CD4-positive, alpha-beta T cell (primary cell): Measurements from ENCODE around the gene FHOD3. TPM values are rescaled to one million over a fixed set of nuclear protein-coding genes. Genes with fewer than 3 reads are reported as not detected.

Experiments used
- ATAC-seq: fragments of 200-7000 bp; cut with Tn5 transposase; one replicate; pipeline ENCODE4 v1.10.0; 2022; ENCODE audit warnings: mild to moderate bottlenecking; ENCODE audit not compliant: poor library complexity
- CTCF ChIA-PET: fragments of 350-600 bp; sonication (Branson Sonifier 250); formaldehyde crosslinking; loops from one replicate; lab custom pipeline; 2021; ENCODE audit warnings: antibody characterized with exemption, inconsistent platforms; lab: Charles Lee
- POLR2A ChIA-PET: fragments of 350-600 bp; sonication (Branson Sonifier 250); formaldehyde crosslinking; loops from one replicate; lab custom pipeline; 2021; ENCODE audit warnings: antibody characterized with exemption, inconsistent platforms; lab: Charles Lee
- DNase-seq, 14 experiments: peaks; one replicate each; pipeline ENCODE4 v3.0.0-alpha.2; 2013 to 2020; ENCODE audit warnings: mixed read lengths in 2 of 14
- H3K27ac ChIP-seq, 2 donors: one replicate each; pipeline versions ENCODE4 v1.5.1 to v1.7.0; 2013; ENCODE audit warnings: low read length in 2 of 2, low read depth in 1 of 2, mild to moderate bottlenecking in 1 of 2
- H3K27me3 ChIP-seq, 2 experiments: 1 replicate in 1 of 2; 2 replicates in 1 of 2; pipeline versions ENCODE4 v1.6.1 to v1.7.0; 2013; ENCODE audit warnings: low read length in 2 of 2, control low read depth in 1 of 2, mild to moderate bottlenecking in 1 of 2, moderate library complexity in 1 of 2; ENCODE audit not compliant: insufficient read depth in 2 of 2, control insufficient read depth in 1 of 2
- H3K36me3 ChIP-seq: one replicate; pipeline ENCODE4 v1.6.1; 2013; ENCODE audit warnings: low read length, control low read depth; ENCODE audit not compliant: insufficient read depth
- H3K4me1 ChIP-seq: one replicate; pipeline ENCODE4 v1.6.1; 2013; ENCODE audit warnings: low read length, control low read depth; ENCODE audit not compliant: insufficient read depth
- H3K4me3 ChIP-seq: one replicate; pipeline ENCODE4 v1.5.1; 2013; ENCODE audit warnings: mild to moderate bottlenecking, low read length, moderate library complexity
- H3K9me3 ChIP-seq, 2 experiments: 1 replicate in 1 of 2; 2 replicates in 1 of 2; pipeline versions ENCODE4 v1.6.1 to v1.7.0; 2013; ENCODE audit warnings: low read length in 2 of 2, mild to moderate bottlenecking in 2 of 2, control low read depth in 1 of 2, moderate library complexity in 1 of 2; ENCODE audit not compliant: control insufficient read depth in 1 of 2, insufficient read depth in 1 of 2
- H3K27ac Mint-ChIP-seq: one replicate; pipeline ENCODE4 v1.8.0; 2020; ENCODE audit warnings: mixed read lengths
- H3K27me3 Mint-ChIP-seq: one replicate; pipeline ENCODE4 v1.8.0; 2021; ENCODE audit warnings: mixed read lengths
- H3K36me3 Mint-ChIP-seq: one replicate; pipeline ENCODE4 v1.8.0; 2021; ENCODE audit warnings: low read depth, mixed read lengths
- H3K4me1 Mint-ChIP-seq: one replicate; pipeline ENCODE4 v1.8.0; 2021; ENCODE audit warnings: low read depth, mixed read lengths
- H3K4me3 Mint-ChIP-seq: one replicate; pipeline ENCODE4 v1.8.0; 2020; ENCODE audit warnings: mild to moderate bottlenecking, mixed read lengths
- H3K9me3 Mint-ChIP-seq: one replicate; pipeline ENCODE4 v1.8.0; 2020; ENCODE audit warnings: mixed read lengths
- intact Hi-C, 2 experiments: fragments of 100-400 bp; cut with DNase I in 1 of 2; cut with micrococcal nuclease in 1 of 2; formaldehyde crosslinking; loops; one replicate each; pipeline versions ENCODE4 v1.15.1 to v1.9.0; 2023 to 2025; cut with DNase I, micrococcal nuclease
- total RNA-seq, 174 experiments: library from RNA in 2 of 174; stranded (reverse) in 2 of 174; gene quantifications; one replicate each; pipeline ENCODE4 v1.2.3 and lab custom pipeline; 2021 to 2026
- TF ChIP-seq, protein P1 (sequence below): fragments of 200-600 bp; IDR thresholded peaks from one replicate; pipeline ENCODE4 v1.8.0; 2022; ENCODE audit warnings: antibody characterized with exemption, mild to moderate bottlenecking

The FHOD3 gene
- total RNA-seq, 2 experiments from 2014 or later, result not detected

DNA sequence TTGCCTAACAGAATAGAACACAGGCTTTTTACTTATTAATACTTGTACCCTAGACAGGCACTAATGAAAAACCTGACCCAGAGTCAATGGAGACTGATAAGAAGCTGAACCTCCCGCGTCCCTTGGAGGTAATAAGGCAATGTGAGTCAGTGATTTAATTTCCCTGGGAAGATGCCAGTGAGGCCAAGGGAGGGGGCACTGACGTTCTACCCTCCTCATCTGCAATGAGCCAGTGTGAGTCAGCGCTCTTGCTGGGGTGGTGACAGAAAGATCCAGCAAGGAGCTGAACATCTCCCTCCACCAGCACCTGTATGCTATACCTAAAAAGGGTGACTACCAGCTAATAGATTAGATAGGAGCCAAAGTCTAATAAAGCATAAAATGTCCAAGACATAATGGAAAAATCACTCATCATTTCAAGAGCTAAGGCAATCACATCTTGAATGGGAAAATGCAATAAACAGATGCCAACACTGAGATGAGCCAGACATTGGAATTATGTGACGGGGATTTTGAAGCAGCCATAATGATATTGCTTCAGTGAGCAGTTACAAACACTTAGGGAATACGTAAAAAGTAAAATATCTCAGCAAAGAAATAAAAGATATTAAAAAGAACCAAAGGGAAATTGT is 414.4 kb downstream of the FHOD3 start:
- H3K36me3 ChIP-seq, result no peaks in the 10 kb centered on the region
- no peak overlapping the region for H3K27ac ChIP-seq
- no peak for DNase-seq
- POLR2A ChIA-PET, result no interaction called here
- H3K9me3 Mint-ChIP-seq, result no peaks in the 10 kb centered on the region
- intact Hi-C loops, result no loop called here
- ATAC-seq, result no peak
- H3K4me1 Mint-ChIP-seq, result no peaks in the 10 kb centered on the region
- H3K4me3 Mint-ChIP-seq, result no peak overlapping the region
- H3K4me1 ChIP-seq, result no peaks in the 10 kb centered on the region
- peaks cover 0 to 5% of the 10 kb centered on the region in 2 experiments for H3K9me3 ChIP-seq
- H3K4me3 ChIP-seq, result no peak overlapping the region
- peaks cover 17% of the 10 kb centered on the region for H3K27me3 Mint-ChIP-seq
- TF ChIP-seq, protein P1, sequence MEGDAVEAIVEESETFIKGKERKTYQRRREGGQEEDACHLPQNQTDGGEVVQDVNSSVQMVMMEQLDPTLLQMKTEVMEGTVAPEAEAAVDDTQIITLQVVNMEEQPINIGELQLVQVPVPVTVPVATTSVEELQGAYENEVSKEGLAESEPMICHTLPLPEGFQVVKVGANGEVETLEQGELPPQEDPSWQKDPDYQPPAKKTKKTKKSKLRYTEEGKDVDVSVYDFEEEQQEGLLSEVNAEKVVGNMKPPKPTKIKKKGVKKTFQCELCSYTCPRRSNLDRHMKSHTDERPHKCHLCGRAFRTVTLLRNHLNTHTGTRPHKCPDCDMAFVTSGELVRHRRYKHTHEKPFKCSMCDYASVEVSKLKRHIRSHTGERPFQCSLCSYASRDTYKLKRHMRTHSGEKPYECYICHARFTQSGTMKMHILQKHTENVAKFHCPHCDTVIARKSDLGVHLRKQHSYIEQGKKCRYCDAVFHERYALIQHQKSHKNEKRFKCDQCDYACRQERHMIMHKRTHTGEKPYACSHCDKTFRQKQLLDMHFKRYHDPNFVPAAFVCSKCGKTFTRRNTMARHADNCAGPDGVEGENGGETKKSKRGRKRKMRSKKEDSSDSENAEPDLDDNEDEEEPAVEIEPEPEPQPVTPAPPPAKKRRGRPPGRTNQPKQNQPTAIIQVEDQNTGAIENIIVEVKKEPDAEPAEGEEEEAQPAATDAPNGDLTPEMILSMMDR, result no peak
- CTCF ChIA-PET, result interaction anchor here (1.8 kb wide), 1 partner anchor 24 kb away, joined by 5 read pairs; no protein-coding TSS in a partner anchor
- H3K27ac Mint-ChIP-seq, result no peak overlapping the region
- H3K36me3 Mint-ChIP-seq, result no peaks in the 10 kb centered on the region
- peaks cover 7 to 8% of the 10 kb centered on the region in 2 experiments for H3K27me3 ChIP-seq

GRCh38 chr18:36714476-36714875 is 417.0 kb downstream of the FHOD3 start:
- peaks cover 0 to 3% of the 10 kb centered on the region in 2 experiments for H3K9me3 ChIP-seq
- TF ChIP-seq, protein P1, result no peak
- no peak overlapping the region for H3K27ac ChIP-seq
- DNase-seq, result no peak
- no peak overlapping the region for H3K4me3 ChIP-seq
- H3K27me3 ChIP-seq, result peaks cover 0 to 3% of the 10 kb centered on the region in 2 experiments
- no peaks in the 10 kb centered on the region for H3K36me3 Mint-ChIP-seq
- H3K4me1 Mint-ChIP-seq, result no peaks in the 10 kb centered on the region
- H3K4me3 Mint-ChIP-seq, result no peak overlapping the region
- no peak overlapping the region for H3K27ac Mint-ChIP-seq
- H3K4me1 ChIP-seq, result no peaks in the 10 kb centered on the region
- CTCF ChIA-PET, result no interaction called here
- peaks cover 14% of the 10 kb centered on the region for H3K27me3 Mint-ChIP-seq
- POLR2A ChIA-PET, result no interaction called here
- no peaks in the 10 kb centered on the region for H3K9me3 Mint-ChIP-seq
- no peaks in the 10 kb centered on the region for H3K36me3 ChIP-seq
- intact Hi-C loops, result no loop called here
- no peak for ATAC-seq

DNA sequence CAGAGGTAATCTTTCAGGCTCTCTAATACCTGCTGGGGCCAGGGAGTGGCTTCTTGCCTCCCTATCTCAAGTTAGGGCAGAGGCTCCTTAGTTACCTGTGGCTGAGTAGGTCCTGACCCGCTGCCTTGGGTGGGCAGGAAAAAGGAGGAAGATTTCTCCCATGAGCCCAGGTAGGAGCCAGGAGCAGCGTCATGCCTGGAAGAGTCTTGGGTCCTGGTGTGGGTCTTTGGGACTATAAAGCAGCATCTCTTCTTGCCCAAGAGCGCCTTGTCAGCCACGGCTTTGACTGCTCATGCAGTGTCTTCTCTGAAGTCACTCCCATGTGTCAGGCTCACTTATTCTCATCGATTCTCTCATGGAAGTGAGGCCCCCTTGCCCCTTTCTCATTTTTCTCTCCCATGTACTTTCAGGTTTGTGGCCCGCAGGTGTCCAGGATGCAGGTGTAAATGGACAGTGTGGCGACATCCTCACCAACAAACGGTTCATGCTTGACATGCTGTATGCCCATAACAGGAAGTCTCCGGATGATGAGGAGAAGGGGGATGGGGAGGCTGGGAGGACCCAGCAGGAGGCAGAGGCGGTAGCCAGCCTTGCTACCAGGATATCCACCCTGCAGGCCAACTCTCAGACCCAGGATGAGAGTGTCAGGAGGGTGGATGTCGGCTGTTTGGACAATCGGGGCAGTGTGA is 420.1 kb downstream of the FHOD3 start:
- intact Hi-C loops, result no loop called here
- Histone ChIP-seq H3K4me3 (no peak overlapping the region), H3K27me3 (no peaks in the 10 kb centered on the region), H3K27ac (no peak overlapping the region), H3K9me3 (peaks cover 0 to 3% of the 10 kb centered on the region in 2 experiments), H3K4me1 (no peaks in the 10 kb centered on the region), H3K36me3 (no peaks in the 10 kb centered on the region)
- Mint-ChIP-seq H3K4me3 (no peak overlapping the region), H3K27me3 (peaks cover 12% of the 10 kb centered on the region), H3K9me3 (no peaks in the 10 kb centered on the region), H3K27ac (no peak overlapping the region), H3K4me1 (no peaks in the 10 kb centered on the region), H3K36me3 (no peaks in the 10 kb centered on the region)
- ChIA-PET CTCF (no interaction called here), POLR2A (no interaction called here)
- DNase-seq (no peak), ATAC-seq (no peak)
- TF ChIP-seq, protein P1, result no peak
